Colonic mucosa (tissue), 4 donors: ENCODE results near the gene VPS8. TPM values are rescaled to one million over a fixed set of nuclear protein-coding genes. Genes with fewer than 3 reads are reported as not detected.

Source experiments
- DNase-seq: peaks from one replicate; pipeline ENCODE4 v3.0.0-alpha.2; 2020
- H3K27ac ChIP-seq: fragments of 200-600 bp; one replicate; pipeline ENCODE4 v1.8.0; 2021
- H3K27me3 ChIP-seq: fragments of 200-600 bp; one replicate; pipeline ENCODE4 v1.8.0; 2021
- H3K36me3 ChIP-seq: fragments of 200-600 bp; one replicate; pipeline ENCODE4 v1.8.0; 2021
- H3K4me1 ChIP-seq: fragments of 200-600 bp; one replicate; pipeline ENCODE4 v1.8.0; 2021; ENCODE audit warnings: mild to moderate bottlenecking
- H3K4me3 ChIP-seq: fragments of 200-600 bp; one replicate; pipeline ENCODE4 v1.8.0; 2021
- H3K9ac ChIP-seq, 2 donors: one replicate each; pipeline ENCODE4 v1.7.0; 2013; ENCODE audit warnings: control low read depth in 2 of 2, low read depth in 2 of 2, low read length in 2 of 2
- H3K9me3 ChIP-seq: fragments of 200-600 bp; one replicate; pipeline ENCODE4 v1.8.0; 2021
- intact Hi-C: fragments of 100-400 bp; cut with DNase I; formaldehyde crosslinking; loops from one replicate; pipeline ENCODE4 v1.14.1; 2022
- total RNA-seq, 2 donors: library from RNA; stranded (reverse); fragmentation: NEBNext Ultra II Directional in 1 of 2; extraction: Animal tissue kit (Norgen Biotek cat#: 25700) in 1 of 2; gene quantifications; one replicate each; pipeline ENCODE4 v1.2.1, GENCODE V29; 2021
- TF ChIP-seq, protein P1 (sequence below): fragments of 200-600 bp; IDR thresholded peaks from one replicate; pipeline ENCODE4 v1.8.0; 2022; ENCODE audit warnings: antibody characterized with exemption, mild to moderate bottlenecking
- donor health status: healthy.
- donor health status: DM: no; HTN: no; CAD: no.
- donor health status: DM: no; HTN: no; CAD: no.

VPS8 gene
- total RNA-seq, 2 donors from 2014 or later: 43.7 to 54.8 TPM

DNA sequence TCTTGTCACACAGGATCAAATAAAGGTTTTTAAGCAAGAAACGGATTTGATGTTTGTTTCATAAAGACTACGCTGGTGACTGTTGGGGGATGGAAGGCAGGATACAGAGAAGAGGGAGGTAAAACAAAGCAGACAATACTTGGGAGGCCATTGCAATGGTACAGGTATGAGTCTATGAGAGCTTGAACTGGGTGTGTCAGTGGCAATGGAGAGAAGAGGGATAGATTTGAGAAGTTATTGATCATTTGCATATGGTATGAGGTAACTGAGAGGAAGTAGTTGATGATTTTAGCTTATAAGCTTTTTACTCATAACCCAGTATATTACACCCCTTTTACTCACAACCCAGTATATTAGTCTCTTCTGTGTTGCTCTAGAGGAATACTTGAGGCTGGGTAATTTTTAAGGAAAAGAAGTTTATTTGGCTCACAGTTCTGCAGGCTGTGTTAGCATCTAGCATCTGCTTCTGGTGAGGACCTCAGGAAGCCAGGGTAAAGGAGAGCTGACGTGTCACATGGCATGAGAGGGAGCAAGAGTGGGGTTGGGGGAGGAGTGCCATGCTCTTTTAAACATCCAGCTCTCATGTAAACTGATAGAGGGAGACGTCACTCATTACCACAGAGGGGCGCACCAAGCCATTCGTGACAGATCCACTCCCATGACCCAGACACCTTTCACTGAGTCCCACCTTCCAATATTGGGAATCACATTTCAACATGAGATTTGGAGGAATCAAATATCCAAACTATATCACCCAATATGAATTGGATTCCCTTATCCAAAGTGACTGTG is 153.9 kb downstream of the VPS8 start:
- Histone ChIP-seq H3K4me1 (no peaks in the 10 kb centered on the region), H3K27ac (no peak overlapping the region), H3K36me3 (no peaks in the 10 kb centered on the region), H3K9me3 (no peaks in the 10 kb centered on the region), H3K27me3 (no peaks in the 10 kb centered on the region), H3K9ac (no peak overlapping the region), H3K4me3 (no peak overlapping the region)
- intact Hi-C loops: no loop called here
- DNase-seq: no peak
- TF ChIP-seq, protein P1, sequence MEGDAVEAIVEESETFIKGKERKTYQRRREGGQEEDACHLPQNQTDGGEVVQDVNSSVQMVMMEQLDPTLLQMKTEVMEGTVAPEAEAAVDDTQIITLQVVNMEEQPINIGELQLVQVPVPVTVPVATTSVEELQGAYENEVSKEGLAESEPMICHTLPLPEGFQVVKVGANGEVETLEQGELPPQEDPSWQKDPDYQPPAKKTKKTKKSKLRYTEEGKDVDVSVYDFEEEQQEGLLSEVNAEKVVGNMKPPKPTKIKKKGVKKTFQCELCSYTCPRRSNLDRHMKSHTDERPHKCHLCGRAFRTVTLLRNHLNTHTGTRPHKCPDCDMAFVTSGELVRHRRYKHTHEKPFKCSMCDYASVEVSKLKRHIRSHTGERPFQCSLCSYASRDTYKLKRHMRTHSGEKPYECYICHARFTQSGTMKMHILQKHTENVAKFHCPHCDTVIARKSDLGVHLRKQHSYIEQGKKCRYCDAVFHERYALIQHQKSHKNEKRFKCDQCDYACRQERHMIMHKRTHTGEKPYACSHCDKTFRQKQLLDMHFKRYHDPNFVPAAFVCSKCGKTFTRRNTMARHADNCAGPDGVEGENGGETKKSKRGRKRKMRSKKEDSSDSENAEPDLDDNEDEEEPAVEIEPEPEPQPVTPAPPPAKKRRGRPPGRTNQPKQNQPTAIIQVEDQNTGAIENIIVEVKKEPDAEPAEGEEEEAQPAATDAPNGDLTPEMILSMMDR: no peak

DNA sequence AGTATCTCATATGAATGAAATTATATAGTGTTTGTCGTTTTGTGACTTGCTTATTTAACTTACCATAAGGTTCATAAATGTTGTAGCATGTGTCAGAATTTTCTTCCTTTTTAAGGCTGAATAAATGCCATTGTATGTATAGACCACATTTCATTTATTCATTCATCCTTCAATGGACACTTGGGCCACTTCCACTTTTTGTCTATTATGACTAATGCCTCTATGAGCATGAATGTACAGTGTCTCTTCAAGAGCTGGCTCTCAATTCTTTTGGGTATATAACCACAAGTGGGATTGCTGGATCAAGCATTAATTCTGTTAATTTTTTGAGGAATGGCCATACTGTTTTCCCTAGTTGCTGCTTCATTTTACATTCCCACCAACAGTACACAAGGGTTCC is 156.1 kb downstream of the VPS8 start:
- H3K9me3 ChIP-seq: no peaks in the 10 kb centered on the region
- H3K27ac ChIP-seq: no peak overlapping the region
- H3K4me1 ChIP-seq: no peaks in the 10 kb centered on the region
- no peak for DNase-seq
- TF ChIP-seq, protein P1: no peak
- no peak overlapping the region for H3K9ac ChIP-seq
- H3K36me3 ChIP-seq: no peaks in the 10 kb centered on the region
- H3K4me3 ChIP-seq: no peak overlapping the region
- intact Hi-C loops: no loop called here
- no peaks in the 10 kb centered on the region for H3K27me3 ChIP-seq

DNA sequence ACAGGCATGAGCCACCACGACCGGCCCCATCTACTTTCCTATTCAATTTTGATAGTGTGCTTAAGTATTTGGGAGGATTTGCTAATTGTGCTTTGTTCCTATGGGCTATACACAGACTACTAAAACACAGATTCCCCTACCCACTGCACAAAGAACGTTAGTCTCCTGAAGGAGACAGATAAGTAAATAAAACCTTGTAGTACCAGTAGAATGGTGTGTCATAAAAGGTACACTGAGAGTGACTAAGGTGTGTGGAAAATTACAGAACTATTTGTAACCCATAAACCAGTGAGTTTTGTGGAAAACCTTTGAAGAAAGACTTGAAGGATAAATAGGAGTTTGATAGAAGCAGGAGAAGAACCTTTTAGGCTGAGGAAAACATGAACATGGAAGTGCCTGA is 158.2 kb downstream of the VPS8 start:
- Histone ChIP-seq H3K9me3 (no peaks in the 10 kb centered on the region), H3K9ac (no peak overlapping the region), H3K4me1 (no peaks in the 10 kb centered on the region), H3K27ac (no peak overlapping the region), H3K27me3 (no peaks in the 10 kb centered on the region), H3K36me3 (no peaks in the 10 kb centered on the region), H3K4me3 (no peak overlapping the region)
- intact Hi-C loops: no loop called here
- TF ChIP-seq, protein P1: no peak
- no peak for DNase-seq

DNA sequence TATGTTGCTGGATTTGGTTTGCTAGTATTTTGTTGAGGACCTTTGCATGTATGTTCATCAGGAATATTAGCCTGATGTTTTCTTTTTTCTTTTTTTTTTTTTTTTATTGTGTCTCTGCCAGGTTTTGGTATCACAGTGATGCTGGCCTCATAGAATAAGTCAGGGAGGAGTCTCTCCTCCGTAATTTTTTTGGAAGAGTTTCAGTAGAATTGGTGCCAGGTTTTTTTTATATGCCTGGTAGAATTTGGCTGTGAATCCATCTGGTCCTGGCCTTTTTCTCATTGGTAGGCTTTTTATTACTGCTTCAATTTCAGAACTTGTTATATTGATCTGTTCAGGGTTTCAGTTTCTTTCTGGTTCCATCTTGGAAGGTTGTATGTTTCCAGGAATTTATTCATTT is 165.8 kb downstream of the VPS8 start:
- no peaks in the 10 kb centered on the region for H3K9me3 ChIP-seq
- intact Hi-C loops: no loop called here
- no peak overlapping the region for H3K9ac ChIP-seq
- peaks cover 3% of the 10 kb centered on the region for H3K4me1 ChIP-seq
- no peak for DNase-seq
- H3K36me3 ChIP-seq: no peaks in the 10 kb centered on the region
- TF ChIP-seq, protein P1: no peak
- no peak overlapping the region for H3K4me3 ChIP-seq
- H3K27me3 ChIP-seq: no peaks in the 10 kb centered on the region
- H3K27ac ChIP-seq: no peak overlapping the region

DNA sequence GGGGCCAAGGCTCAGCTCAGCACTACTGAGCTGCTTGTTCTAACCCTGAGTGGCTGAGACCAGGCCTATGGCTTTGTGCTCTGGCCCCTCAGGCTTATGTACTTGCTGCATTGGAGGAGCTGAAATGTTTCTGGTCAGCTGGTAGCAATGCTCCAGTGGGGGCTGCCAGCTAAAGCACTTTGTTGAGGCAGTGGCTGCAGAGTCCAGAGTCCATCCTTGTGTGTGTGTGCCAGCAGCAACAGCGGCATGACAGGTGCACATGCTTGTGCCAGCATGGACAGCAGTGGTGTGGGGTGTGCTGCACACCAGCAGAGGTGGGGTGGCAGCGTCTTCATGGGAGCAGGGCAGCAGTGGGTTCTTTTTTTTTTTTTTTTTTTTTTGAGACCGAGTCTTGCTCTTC is 169.1 kb downstream of the VPS8 start:
- no peaks in the 10 kb centered on the region for H3K27me3 ChIP-seq
- H3K4me3 ChIP-seq: no peak overlapping the region
- no peaks in the 10 kb centered on the region for H3K36me3 ChIP-seq
- H3K9ac ChIP-seq: no peak overlapping the region
- H3K27ac ChIP-seq: no peak overlapping the region
- peak; percentile 56 for DNase-seq
- intact Hi-C loops: no loop called here
- H3K9me3 ChIP-seq: no peaks in the 10 kb centered on the region
- TF ChIP-seq, protein P1: no peak
- H3K4me1 ChIP-seq: peaks cover 3% of the 10 kb centered on the region
